ENCODE measurements around the gene RAB35.

- TF ChIP-seq POLR2A (IDR thresholded peaks at IDR 0.05) (no peak), CTCF (IDR thresholded peaks at IDR 0.05) (no peak)
These were observed 37.7 kb downstream of the RAB35 start for GRCh38 chr12:120078868-120079267.

All from sigmoid colon (tissue), 3 donors.